GM21528 (cell line): ENCODE measurements around the gene NRF1.
"Not testable (repeated sequence)": the region's sequence is repeated elsewhere in the genome, so short reads cannot be mapped to it uniquely, and the experiment has no call there.

ENCODE experiments used
- ATAC-seq: cut with Tn5 transposase; IDR thresholded peaks from one replicate; pipeline ENCODE4 v1.9.1; 2021; ENCODE audit warnings: mild to moderate bottlenecking, moderate library complexity; ENCODE audit not compliant: unreplicated experiment, low FRiP score

NRF1 gene

DNA sequence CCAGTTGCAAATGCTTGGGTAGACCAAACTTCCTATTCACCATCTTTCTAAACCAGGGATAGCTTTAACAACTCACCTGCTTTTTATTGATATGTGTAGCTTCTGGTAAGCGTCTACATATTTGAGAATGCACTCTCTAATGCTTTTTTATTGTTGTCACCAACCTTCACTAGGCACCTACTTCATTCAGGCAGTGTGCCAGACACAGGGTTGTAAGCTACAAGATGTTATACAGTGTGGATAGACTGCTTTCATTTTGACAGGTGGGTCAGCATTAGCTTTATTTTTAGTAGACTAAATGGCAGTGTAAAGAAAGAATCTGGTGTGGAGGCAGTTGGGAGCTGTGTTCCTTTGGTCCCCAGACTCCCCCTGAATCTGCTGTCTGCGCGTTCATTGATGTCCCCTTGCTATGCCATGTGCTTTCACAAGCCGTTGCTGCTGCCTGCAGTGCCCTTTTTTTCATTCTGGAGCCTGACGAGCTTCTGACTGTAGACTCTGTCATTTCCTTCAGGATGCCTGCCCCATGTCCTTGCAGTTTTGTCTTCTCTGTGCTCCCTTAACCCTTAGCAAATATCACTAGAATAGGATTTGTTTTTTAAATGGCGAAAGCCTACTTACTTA is 32.1 kb downstream of the NRF1 start:
- no peak for ATAC-seq

DNA sequence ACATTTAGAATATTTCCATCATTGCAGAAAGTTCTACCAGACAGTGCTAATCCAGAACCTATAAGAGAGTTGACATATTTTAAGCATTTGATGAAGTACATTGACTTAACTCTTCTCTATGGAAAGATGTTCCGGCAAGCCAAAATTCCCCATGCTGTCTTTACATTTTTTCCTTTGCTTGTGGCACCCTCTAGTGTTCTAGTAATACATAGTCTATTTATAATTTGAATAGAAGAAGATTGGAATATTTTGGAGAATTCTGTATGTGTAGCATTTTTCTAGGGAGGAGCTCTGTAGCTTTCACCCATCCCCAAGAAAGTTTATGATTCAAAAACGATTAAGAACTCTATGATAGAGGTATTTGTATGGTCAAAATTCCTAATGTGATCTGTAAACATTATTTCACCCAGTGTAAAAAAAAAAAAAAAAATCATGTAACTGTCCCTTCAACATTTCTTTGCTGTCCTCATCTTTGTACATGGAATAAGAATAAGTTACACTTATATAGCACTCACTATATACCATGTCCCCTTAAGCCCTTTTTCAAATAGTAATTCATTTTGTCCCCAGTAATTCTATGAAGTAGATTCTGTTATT is 33.2 kb downstream of the NRF1 start:
- no peak for ATAC-seq

DNA sequence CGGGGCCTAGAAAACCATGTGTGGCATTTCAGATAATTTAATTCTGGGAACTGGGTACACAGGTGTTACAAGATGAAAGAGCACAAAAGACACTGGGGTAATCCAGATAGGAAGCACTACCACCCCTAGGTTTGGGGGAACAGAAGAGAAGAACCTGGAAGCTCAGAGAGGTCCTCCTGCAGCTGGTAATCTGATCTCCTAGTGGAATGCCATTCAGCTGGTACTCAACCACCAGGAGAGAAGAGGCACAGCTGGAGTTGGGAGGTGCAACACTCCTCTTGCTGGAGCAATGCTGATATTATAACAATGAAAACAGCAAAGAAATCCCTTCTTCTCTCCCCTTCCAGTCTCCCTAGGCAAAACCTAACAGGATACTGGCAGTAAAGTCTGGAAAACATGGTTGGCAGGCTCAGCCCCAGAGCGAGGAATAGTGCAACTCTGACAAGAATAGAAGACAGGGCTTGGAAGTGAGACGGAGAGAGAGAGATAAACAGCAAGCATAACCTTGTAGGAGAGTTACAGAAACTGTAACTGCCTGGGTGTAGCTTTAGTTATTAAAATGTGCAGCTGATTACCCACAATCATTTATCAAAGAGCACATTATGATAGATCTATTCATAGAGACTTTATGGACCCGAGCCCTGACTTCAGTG is 35.0 kb downstream of the NRF1 start:
- ATAC-seq, result no peak

DNA sequence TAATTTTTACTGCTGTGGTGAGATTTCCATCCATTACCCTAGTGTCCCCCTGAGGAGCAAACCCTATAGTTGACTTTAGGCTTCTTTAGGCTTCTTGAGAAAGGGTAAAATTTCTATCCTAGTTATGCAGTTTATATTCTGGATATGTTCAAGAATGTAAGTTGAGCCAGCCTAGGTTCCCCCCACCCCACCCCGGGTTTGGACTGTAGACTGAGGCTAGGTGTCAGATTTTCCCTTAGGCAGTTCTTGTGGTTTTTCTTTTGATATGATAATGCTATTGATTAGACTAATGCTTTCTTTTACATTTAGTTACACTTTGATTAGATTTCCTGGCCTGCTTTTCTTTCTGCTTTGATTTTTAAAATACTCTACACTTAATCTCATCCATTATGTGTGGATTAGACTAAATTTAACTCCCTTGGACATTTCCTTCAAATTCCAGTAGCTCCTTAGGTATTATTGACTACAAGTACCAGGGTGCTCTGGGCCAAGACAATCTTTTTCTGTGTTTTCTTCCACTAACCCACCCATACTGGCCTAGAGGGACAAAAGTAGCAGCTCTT is 37.7 kb downstream of the NRF1 start:
- ATAC-seq, result no peak

DNA sequence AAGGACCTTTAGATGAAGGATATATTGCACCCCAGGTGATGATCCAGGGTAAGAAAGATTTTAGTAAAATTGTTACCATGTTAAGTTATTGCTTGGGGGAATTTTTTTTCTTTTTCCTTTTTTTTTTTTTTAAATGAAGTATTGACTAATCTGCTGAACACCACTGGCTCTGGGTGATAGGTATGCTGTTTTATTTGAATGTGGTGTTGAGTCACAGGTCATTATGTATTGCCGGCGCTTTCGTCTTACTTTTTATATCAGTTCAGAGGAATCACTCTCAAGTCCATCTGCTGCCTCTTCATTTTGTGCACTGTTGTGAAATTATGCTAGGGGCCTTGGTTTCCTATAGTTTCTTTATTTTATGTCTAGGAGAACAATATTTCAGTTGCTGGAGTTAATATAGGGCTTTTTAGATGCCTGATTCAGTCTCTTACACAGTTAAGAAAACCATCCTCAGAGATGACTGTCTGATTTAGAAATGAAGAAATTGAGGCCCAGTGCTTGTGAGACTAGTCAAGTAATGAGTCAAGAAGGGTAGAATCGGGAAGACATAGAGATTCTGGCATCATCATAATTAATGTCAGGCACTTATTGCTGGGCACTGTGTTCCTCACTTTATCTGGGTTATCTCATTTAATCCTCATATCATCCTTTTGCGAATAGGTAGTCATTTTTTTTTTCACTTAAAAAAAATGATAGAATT is 38.7 kb downstream of the NRF1 start:
- no peak for ATAC-seq

GRCh38 chr7:129652914-129653313 is 41.4 kb downstream of the NRF1 start:
- ATAC-seq, result no peak

- ATAC-seq, result no peak
Measured at GRCh38 chr7:129655811-129656210, 44.3 kb downstream of the NRF1 start.

GRCh38 chr7:129657363-129657762 is 45.8 kb downstream of the NRF1 start:
- no peak for ATAC-seq

DNA sequence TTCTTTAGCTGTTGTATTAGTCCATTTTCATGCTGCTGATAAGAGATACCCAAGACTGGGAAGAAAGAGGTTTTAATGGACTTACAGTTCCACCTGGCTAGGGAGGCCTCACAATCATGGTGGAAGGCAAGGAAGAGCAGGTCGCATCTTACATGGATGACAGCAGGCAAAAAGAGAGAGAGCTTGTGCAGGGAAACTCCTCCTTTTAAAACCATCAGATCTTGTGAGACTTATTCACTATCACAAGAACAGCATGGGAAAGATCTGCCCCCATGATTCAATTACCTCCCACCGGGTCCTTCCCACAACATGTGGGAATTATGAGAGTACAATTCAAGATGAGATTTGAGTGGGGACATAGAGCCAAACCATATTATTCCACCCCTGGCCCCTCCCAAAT is 48.4 kb downstream of the NRF1 start:
- ATAC-seq, result not testable (repeated sequence)

- no peak for ATAC-seq
Measured at GRCh38 chr7:129661645-129662182, 50.2 kb downstream of the NRF1 start.

- ATAC-seq, result not testable (repeated sequence)
Measured at GRCh38 chr7:129663240-129663639, 51.7 kb downstream of the NRF1 start.

- no peak for ATAC-seq
Measured at GRCh38 chr7:129664029-129665012, 52.8 kb downstream of the NRF1 start.

GRCh38 chr7:129665013-129665401 is 53.5 kb downstream of the NRF1 start:
- ATAC-seq, result no peak

GRCh38 chr7:129667116-129667515 is 55.6 kb downstream of the NRF1 start:
- ATAC-seq, result no peak

DNA sequence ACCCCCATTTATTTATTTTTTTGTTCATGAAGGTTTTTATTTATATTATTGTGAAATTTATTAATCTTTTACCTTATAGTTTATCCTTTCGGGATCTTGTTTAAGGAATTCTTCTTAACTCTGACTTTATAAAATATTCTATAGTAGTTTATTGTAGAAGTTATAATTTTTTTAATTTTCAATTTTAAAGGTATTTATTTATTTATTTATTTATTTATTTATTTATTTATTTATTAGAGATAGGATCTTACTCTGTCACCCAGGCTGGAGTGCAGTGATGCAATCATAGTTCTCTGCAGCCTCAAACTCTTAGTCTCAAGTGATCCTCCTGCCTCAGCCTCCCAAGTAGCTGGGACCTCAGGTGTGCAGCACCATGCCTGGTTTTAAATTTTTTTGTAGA is 56.0 kb downstream of the NRF1 start:
- no peak for ATAC-seq

DNA sequence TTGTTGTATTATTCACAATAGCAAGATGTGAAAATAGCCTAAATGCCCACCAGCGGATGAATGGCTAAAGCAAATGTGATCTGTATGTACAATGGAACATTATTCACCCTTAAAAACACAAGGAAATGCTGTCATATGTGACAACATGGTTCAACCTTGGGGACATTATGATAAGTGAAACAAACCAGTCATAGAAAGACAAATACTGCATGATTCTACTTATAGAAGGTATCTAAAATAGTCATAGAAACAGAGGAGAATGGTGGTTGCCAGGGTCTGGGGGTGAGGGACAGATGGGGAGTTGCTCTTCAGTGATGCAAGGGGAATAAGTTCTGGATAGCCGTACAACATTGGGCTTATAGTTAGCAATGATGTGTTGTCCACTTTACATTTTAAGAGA is 58.4 kb downstream of the NRF1 start:
- ATAC-seq, result no peak

DNA sequence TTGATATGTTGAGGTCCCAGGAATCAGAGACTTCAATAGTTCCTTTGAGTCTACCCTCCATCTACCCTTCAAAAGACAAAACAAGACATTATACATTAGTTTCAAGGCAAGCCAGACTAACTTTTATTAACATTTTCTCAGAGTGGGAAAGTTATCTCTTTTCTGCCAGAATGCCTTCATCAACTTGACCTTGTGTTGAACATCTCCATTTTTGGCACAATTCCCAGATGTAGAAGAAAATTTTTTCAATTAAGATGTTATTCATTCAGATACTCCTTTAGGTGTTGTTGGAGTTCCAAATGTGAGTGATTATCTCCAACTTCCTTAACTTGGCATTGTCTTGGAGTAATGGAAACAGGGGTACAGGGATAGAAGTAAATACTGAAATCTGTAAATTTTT is 59.1 kb downstream of the NRF1 start:
- ATAC-seq, result no peak

DNA sequence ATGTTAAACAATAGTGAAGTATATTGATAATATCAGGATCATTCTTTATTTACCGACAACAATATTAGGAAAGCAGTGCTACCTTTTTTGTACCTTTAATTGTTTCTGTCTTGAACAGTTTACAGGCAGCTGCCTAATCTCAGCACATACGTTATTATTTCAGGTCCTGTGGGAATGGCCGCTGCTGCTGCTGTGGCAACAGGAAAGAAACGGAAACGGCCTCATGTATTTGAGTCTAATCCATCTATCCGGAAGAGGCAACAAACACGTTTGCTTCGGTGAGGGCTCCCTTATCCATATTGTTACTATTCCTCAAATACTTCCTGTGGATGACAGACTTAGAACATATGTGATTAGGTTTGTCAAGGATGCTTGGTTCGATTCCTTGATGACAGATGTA is 59.7 kb downstream of the NRF1 start:
- ATAC-seq, result no peak

DNA sequence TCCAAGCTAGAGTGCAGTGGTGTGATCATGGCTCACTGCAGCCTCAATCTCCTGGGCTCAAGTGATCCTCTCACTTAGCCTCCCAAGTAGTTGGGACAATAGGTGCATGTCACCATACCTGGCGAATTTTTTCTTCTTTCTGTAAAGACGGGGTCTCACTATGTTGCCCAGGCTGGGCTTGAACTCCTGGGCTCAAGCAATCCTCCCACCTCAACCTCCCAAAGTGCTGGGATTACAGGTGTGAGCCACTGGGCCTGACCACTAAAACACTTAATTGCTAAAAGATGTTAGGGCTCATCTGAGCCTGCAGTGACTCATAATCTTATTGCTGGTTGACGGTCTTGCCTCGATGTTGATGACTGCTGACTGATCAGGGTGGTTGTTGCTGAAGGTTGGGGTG is 63.0 kb downstream of the NRF1 start:
- not testable (repeated sequence) for ATAC-seq

DNA sequence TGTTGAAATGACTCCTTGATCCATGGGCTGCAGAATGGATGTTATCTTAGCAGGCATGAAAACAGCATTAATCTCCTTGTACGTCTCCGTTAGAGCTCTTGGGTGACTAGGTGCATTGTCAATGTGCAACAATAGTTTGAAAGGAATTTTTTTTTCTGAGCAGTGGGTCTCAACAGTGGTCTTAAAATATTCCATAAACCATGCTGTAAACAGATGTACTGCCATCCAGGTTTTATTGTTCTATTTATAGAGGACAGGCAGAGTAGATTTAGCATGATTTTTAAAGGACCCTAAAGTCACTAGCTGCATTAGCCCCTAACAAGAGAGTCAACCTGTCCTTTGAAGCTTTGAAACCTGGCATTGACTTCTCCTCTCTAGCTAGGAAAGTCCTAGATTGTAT is 64.0 kb downstream of the NRF1 start:
- ATAC-seq, result no peak
